HK-2 (cell line): ENCODE measurements around the gene LAIR2.

Source experiments
- DNase-seq: peaks from one replicate; pipeline ENCODE4 v3.0.0-alpha.2; 2018; ENCODE audit not compliant: unreplicated experiment

LAIR2 gene, protein sequence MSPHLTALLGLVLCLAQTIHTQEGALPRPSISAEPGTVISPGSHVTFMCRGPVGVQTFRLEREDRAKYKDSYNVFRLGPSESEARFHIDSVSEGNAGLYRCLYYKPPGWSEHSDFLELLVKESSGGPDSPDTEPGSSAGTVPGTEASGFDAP

GRCh38 chr19:54502518-54503048 lies at the start of gene LAIR2:
Gene LAIR2, plus strand, starts transcription at chr19:54502831. Its CDS starts 88 bp downstream, at chr19:54502919.
- no peak for DNase-seq

GRCh38 chr19:54453921-54454780 lies 48.5 kb upstream of the LAIR2 start:
- no peak for DNase-seq

- DNase-seq: no peak
Observed at GRCh38 chr19:54454781-54455675, 47.6 kb upstream of the LAIR2 start.

DNA sequence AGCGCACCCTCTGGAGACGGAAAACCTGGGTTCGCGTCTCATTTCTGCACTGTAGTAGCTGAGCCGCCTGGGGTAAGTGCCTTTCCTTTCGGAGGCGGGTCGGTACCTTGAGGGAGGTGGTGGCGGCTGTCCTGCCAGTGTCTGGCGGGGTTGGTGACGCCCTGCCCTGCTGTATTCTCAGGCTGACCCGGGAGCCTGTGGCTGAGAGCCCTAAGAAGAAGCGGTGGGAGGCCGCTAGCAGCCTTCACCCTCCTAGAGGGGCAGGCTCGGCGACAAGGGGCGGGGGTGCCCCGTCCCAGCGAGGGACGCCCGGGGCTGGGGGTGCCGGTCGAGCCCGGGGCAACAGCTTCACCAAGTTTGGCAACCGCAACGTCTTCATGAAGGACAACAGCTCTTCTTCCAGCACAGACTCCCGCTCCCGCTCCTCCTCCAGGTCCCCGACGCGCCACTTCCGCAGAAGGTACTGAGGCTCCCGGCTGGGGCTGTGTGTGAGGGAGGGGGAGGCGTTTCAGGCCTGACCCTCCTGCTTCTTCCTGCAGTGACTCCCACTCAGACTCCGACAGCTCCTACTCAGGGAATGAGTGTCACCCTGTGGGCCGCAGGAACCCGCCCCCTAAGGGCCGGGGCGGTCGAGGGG lies 46.7 kb upstream of the LAIR2 start:
- DNase-seq: no peak

GRCh38 chr19:54456423-54457373 lies 45.9 kb upstream of the LAIR2 start:
- no peak for DNase-seq

DNA sequence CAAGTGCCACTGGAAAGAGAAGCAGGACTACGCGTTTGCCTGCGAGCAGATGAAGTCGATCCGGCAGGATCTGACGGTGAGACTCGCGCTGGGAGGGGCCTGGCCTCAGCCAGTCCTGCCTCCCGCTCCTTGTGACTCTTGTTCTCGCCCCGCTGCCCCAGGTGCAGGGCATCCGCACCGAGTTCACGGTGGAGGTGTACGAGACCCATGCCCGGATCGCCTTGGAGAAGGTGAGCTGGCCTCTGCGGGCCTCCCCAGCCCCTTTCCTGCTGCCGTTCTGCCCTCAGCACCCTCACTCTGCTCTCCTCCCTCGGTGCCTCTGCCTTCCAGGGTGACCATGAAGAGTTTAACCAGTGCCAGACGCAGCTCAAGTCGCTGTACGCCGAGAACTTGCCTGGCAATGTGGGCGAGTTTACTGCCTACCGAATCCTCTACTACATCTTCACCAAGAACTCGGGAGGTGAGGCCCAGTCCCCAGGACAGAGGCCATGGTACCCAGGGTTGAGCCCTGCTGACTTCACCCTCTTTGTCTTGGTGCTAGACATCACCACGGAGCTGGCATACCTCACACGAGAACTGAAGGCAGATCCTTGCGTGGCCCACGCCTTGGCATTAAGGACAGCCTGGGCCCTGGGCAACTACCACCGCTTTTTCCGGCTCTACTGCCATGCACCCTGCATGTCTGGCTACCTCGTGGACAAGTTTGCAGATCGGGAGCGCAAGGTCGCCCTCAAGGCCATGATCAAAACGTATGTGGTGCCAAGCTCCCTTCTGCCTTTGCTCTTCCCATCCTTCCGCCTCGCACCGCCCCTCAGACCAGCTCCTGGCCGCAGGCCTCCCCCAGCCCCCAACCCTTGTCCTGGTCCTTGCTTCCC lies 44.6 kb upstream of the LAIR2 start:
- no peak for DNase-seq

DNA sequence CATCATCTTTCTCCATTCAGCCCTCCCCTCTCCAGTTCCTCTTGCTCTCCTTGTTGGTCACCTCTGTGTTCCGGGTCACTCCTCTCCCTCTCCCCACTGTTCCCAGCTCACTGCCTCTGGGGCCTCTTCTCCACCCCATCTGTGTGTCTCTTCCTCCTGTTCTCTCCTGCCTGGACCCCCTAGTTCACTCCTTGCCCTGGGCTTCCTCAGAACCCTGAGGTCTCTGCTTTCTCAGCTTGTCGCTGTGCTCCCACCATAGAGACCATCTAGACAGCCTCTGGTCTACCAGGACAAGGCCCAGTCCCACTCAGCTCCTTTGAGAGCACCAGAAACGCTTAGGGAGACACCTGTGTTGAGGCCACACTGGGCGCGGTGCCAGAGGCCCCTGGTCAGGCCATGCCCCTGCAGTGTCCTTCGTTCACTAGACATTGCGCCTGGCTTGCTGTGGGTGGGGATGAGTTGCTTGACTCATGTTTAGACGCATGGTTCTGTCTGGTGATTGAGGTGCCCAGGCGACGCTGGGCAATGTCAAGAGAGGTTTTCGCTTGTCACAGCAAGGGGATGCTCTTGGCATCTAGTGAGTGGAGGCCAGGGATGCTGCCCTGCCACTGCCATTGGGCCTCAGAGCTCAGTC lies 43.9 kb upstream of the LAIR2 start:
- DNase-seq: no peak

DNA sequence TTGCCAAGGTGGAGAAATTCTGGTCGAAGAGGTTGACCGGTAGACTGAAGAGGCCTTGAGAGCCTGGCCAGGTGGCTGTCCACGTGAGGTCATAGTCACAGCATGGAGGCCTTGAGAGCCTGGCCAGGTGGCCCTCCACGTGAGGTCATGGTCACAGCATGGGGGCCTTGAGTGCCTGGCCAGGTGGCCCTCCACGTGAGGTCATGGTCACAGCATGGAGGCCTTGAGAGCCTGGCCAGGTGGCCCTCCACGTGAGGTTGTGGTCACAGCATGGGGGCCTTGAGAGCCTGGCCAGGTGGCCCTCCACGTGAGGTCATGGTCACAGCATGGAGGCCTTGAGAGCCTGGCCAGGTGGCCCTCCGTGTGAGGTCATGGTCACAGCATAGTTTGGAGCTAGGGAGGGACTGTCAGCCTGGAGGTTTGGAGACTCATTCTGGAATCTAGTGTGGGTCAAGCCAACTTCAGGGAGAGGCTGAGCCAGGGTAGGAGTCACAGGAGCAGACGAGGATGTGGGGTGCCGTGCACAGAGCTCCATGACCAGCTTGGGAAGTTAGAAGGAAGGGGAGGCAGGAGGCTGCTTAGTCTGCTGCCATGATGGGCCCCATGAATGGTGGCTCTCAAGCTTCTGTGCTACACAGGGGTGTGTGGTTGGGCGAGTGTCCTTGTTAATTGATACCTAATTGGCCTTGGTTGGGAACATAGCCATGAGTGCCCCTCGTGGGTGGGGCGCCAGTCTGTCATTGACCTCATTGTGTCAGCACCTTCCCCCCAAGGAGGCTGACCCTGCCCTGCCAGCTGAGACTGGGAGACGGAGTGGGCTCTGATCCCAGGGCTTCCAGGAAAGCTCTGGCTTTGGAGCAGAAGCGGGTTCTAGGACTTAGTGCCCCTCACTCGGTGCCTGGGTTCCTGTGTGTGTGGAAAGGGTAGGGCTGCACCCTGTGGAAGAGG lies 43.1 kb upstream of the LAIR2 start:
- DNase-seq: no peak

DNA sequence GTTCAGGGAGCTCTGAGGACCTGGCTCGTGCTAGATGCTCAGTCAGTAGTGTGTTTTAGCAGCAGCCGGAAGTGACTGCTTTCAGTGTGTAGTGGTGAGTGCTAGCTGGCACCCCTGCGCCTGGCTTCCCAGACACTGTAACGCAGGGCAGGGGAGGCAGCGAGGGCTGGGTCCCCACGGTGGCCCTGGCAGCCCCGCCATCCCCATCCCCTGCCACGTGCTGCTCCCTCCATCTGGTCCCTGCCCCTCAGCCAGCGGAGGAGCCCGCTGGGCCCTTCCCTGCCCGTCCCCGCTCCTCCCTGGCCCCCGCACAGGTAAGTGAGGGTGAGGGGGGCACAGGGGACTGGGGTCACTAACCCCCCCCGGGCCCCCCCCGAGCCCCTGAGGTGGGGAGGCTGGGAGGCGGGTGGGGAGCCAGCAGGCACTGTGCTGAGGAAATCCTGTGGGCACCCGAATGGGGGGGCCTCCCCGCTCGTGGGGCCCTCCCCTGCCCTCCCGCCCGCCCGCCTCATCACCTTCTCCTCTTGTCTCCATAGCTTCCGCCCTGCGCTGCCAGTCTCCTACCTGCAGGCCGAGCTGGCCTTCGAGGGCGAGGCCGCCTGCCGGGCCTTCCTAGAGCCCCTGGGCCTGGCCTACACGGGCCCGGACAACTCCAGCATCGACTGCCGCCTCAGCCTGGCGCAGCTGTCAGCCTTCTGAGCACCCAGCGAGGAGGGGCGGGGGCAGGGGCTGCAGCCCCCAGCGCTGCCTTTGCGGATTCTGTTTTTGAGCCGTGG lies 42.2 kb upstream of the LAIR2 start:
- no peak for DNase-seq

DNA sequence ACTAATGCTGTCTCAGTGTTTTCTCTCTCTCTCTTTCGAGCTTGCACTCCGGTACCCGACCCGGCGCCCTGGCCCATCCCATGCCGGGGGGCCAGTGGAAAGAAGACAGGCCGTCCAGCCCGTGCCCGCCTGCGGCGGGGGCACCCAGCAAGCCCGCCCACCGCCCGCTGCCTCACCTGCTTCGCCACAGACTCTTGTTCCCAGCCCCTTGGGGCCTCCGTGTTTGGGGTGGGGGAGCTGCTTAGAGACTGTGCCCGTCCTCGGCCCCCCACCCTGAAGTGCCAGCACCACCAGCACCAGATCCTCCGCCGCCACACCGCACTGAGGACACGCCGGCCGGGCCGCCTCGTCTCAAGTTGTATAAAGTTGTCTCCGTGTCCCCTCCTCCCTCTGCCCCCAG lies 41.4 kb upstream of the LAIR2 start:
- no peak for DNase-seq

- no peak for DNase-seq
Observed at GRCh38 chr19:54461613-54462012, 41.0 kb upstream of the LAIR2 start.

DNA sequence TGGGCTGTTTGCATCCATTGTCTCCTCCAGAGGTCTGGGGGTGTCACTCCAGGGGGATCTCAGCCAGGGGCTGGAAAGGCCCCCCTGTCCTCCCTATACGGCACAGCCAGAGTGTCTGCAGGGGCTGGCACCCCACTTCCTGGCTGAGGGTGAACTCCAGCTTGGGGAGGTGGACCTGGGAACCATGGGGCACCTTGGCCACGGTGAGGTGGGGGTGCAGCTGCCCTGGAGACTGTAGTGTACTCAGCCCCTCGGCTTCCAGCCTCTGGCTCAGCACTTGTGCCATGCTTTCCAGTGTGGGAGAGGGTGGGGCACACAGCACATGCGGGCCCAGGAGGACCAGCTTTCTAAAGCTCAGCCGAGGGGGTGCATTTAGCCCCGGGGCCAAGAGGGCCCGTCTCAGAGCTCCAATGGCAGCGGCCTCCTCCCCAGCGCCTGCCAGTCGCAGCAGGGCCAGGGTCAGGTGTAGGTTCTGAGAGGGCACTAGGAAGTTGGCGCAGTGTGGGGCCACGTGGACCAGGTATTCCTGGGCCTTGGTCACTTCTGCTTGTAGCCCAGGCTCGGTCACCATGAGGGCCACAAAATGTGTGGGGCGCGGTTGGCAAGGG lies 40.5 kb upstream of the LAIR2 start:
- no peak for DNase-seq

GRCh38 chr19:54462655-54463530 lies 39.7 kb upstream of the LAIR2 start:
- peak; percentile 85 for DNase-seq

DNA sequence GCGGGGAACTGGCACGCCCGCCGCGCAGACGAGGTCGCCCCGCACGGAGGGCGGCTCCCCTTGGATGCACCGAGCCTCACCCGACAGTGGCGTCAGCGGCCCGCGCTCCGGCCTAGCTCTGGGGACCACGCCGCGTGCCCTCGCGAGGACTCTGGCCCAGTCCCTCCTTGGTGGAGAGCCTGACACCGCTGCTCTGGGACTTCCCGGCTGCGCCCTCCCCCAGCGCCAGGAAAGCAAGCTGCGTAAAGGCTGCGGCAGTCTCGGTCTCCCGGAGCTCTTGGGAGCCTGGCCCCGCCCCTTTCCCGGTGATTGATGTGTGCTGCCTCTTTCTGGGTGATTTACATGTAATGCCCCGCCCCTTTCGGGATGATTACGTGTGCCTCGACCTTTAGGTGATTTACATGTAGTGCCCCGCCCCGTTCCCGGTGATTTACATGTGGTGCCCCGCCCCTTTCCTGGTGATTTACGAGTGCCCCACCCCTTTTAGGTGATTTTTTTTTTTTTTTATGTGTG lies 39.0 kb upstream of the LAIR2 start, which contains the start of gene LENG9:
TSS of gene LENG9 (minus strand) at position 248 of the 513 bp plus-strand sequence. CDS start 252 bp downstream, outside the sequence.
- peak; percentile 99 for DNase-seq

DNA sequence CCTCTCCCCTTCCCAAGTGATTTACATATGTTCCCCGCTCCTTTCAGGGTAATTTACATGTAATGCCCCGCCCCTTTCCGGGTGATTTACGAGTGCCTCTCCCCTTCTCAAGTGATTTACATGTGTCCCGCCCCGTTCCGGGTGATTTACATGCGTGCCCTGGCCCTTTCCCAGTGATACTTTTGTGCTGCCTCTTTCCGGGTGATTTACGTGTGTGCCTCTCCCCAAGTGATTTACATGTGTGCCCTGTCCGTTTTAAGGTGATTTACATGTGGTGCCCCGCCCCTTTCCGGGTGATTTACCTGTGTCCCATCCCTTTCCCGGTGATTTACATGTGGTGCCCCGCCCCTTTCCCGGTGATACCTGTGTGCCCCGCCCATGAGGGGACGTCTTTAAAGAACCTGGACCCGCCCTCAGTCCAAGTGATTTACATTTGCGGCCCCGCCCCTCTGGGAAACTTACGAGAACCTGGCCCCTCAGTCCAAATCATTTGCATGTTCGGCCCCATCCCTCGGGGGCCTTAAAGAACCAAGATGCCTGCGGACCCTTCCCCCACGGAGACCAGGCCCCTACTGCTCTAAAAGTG lies 38.5 kb upstream of the LAIR2 start:
- DNase-seq: peak; percentile 93
